HCT116 (cell line): ENCODE results near the gene PRXL2A. TPM values are rescaled to one million over a fixed set of nuclear protein-coding genes. Genes with fewer than 3 reads are reported as not detected.

Experiments
- ATAC-seq: fragments of 200-7000 bp; cut with Tn5 transposase; 2 replicates; pipeline ENCODE4 v1.9.1; 2020; ENCODE audit warnings: mild to moderate bottlenecking, moderate library complexity
- BruUV-seq: library from RNA; stranded (reverse); fragments of 400-500 nt; replicated peaks from 2 replicates; lab custom pipeline; 2021; lab: Mats Ljungman, UMichigan
- CTCF ChIA-PET: fragments of 300-600 bp; sonication (Branson Sonifier 250); formaldehyde crosslinking; loops from one replicate; lab custom pipeline; 2021; ENCODE audit warnings: antibody characterized with exemption; lab: Charles Lee
- POLR2A ChIA-PET: fragments of 300-600, 350-600 bp; sonication (Branson Sonifier 250); formaldehyde crosslinking; loops from one replicate; lab custom pipeline; 2021; ENCODE audit warnings: antibody characterized with exemption; lab: Charles Lee
- RAD21 ChIA-PET, 2 experiments: fragments of 300-600 bp; sonication (Branson Sonifier 250); formaldehyde crosslinking; loops; one replicate each; lab custom pipeline; 2023; ENCODE audit warnings: low total read pairs in 2 of 2; ENCODE audit not compliant: uncharacterized antibody in 2 of 2, unreplicated experiment in 2 of 2, low non-redundant PET in 1 of 2; lab: Charles Lee
- DNase-seq: peaks from one replicate; pipeline ENCODE4 v3.0.0-alpha.2; 2010; ENCODE audit warnings: low read depth, low spot score
- H2AFZ ChIP-seq: fragments of 200-600 bp; shearing (Covaris generic), sonication (generic); 2 replicates; pipeline ENCODE4 v1.6.1; 2017; ENCODE audit warnings: low read depth, mixed run types, mixed read lengths, antibody characterized with exemption, low read length; ENCODE audit not compliant: poor library complexity, severe bottlenecking
- H3K27ac ChIP-seq: 2 replicates; pipeline ENCODE4 v1.5.1; 2012; ENCODE audit warnings: low read depth, low read length
- H3K27me3 ChIP-seq: fragments of 200-600 bp; sonication (generic); 2 replicates; pipeline ENCODE4 v1.6.1; 2016; ENCODE audit warnings: mixed run types, low read length, mixed read lengths; ENCODE audit not compliant: insufficient read depth
- H3K36me3 ChIP-seq, 2 experiments: fragments of 200-500 bp in 1 of 2; fragments of 200-600 bp in 1 of 2; sonication (Bioruptor generic) in 1 of 2; sonication (generic) in 1 of 2; 2 replicates each; pipeline versions ENCODE4 v1.5.1 to v1.6.1; 2014 to 2016; ENCODE audit warnings: low read length in 2 of 2, inconsistent platforms in 1 of 2, mixed read lengths in 1 of 2, mixed run types in 1 of 2; ENCODE audit not compliant: insufficient read depth in 2 of 2, control insufficient read depth in 1 of 2
- H3K4me1 ChIP-seq, 2 experiments: fragments of 200-600 bp in 1 of 2; sonication (generic) in 1 of 2; 2 replicates each; pipeline versions ENCODE4 v1.5.1 to v1.6.1; 2012 to 2017; ENCODE audit warnings: low read length in 2 of 2, inconsistent platforms in 1 of 2, mild to moderate bottlenecking in 1 of 2, mixed read lengths in 1 of 2, mixed run types in 1 of 2, moderate library complexity in 1 of 2; ENCODE audit not compliant: insufficient read depth in 2 of 2, control insufficient read depth in 1 of 2
- H3K4me2 ChIP-seq: fragments of 200-600 bp; sonication (generic); 2 replicates; pipeline ENCODE4 v1.6.1; 2017; ENCODE audit warnings: mixed run types, low read length, mixed read lengths
- H3K4me3 ChIP-seq, 2 experiments: fragments of 200-600 bp in 1 of 2; sonication (generic) in 1 of 2; replicated peaks in 1 of 2; 2 replicates each; pipeline ENCODE4 v1.5.1; 2011 to 2016; ENCODE audit warnings: low read length in 2 of 2, control low read depth in 1 of 2, low read depth in 1 of 2, mild to moderate bottlenecking in 1 of 2, mixed read lengths in 1 of 2, mixed run types in 1 of 2
- H3K79me2 ChIP-seq: fragments of 200-600 bp; sonication (generic); 2 replicates; pipeline ENCODE4 v1.6.1; 2017; ENCODE audit warnings: mild to moderate bottlenecking, mixed run types, low read length, moderate library complexity, mixed read lengths; ENCODE audit not compliant: insufficient read depth
- H3K9ac ChIP-seq: fragments of 200-600 bp; sonication (generic); 2 replicates; pipeline ENCODE4 v1.6.1; 2016; ENCODE audit warnings: low read length, mixed read lengths
- H3K9me2 ChIP-seq: fragments of 200-600 bp; sonication (generic), shearing (Covaris generic); 2 replicates; pipeline ENCODE4 v1.6.1; 2017; ENCODE audit warnings: mixed run types, mild to moderate bottlenecking, moderate library complexity; ENCODE audit not compliant: insufficient read depth
- H3K9me3 ChIP-seq, 2 experiments: fragments of 200-500 bp in 1 of 2; fragments of 200-600 bp in 1 of 2; sonication (Bioruptor generic) in 1 of 2; sonication (generic) in 1 of 2; 2 replicates each; pipeline ENCODE4 v1.6.1; 2014 to 2017; ENCODE audit warnings: low read length in 2 of 2, mixed read lengths in 2 of 2, inconsistent platforms in 1 of 2, low read depth in 1 of 2, mild to moderate bottlenecking in 1 of 2, mixed run types in 1 of 2, moderate library complexity in 1 of 2; ENCODE audit not compliant: control insufficient read depth in 1 of 2, insufficient read depth in 1 of 2
- H4K20me1 ChIP-seq: fragments of 200-600 bp; sonication (generic), shearing (Covaris generic); 2 replicates; pipeline ENCODE4 v1.6.1; 2017; ENCODE audit warnings: mixed run types, mild to moderate bottlenecking, moderate library complexity; ENCODE audit not compliant: insufficient read depth
- ATF3 ChIP-seq: IDR thresholded peaks from 2 replicates; pipeline ENCODE4 v1.6.1; 2012
- CEBPB ChIP-seq: IDR thresholded peaks from 2 replicates; pipeline ENCODE4 v1.6.1; 2012; ENCODE audit warnings: low read depth
- SRF ChIP-seq: IDR thresholded peaks from 2 replicates; pipeline ENCODE4 v1.6.1; 2012; ENCODE audit warnings: low read depth
- TCF7L2 ChIP-seq: IDR thresholded peaks from 2 replicates; pipeline ENCODE4 v1.7.0; 2011; ENCODE audit warnings: borderline replicate concordance, inconsistent platforms; ENCODE audit not compliant: insufficient read depth, insufficient read length; ENCODE audit errors: extremely low read depth
- intact Hi-C: fragments of 100-400 bp; cut with micrococcal nuclease; formaldehyde crosslinking; loops from 2 replicates; pipeline ENCODE4 v1.10.0; 2022
- total RNA-seq: library from RNA; stranded (reverse); gene quantifications from one replicate; pipeline ENCODE4 v1.2.1, GENCODE V29; 2021; ENCODE audit not compliant: unreplicated experiment
- TF ChIP-seq, protein P1 (sequence below): IDR thresholded peaks from 2 replicates; pipeline ENCODE4 v1.6.1; 2012; ENCODE audit warnings: low read depth

Gene PRXL2A
- total RNA-seq, 1 experiment from 2014 or later, result 4.9 TPM

DNA sequence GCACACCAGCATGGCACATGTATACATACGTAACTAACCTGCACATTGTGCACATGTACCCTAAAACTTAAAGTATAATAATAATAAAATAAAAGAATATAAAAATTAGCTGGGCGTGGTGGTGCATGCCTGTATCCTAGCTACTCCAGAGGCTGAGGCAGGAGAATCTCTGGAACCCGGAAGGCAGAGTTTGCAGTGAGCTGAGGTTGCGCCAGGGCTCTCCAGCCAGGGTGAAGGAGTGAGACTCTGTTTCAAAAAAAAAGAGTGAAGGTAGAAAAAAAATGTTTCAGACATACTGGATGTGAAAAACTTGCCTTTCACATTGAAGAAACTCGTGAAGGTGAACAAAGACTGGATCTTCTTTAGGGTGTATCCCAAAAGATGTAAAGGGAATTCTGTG, 72.5 kb downstream of the PRXL2A start:
- CTCF ChIA-PET, result no interaction called here
- no peak overlapping the region for H3K27ac ChIP-seq
- POLR2A ChIA-PET, result interaction anchor here (1.5 kb wide), 1 partner anchor 18 kb away, joined by 4 read pairs; no protein-coding TSS in a partner anchor
- no peak for ATAC-seq
- no peaks in the 10 kb centered on the region for H3K27me3 ChIP-seq
- H3K4me2 ChIP-seq, result no peak overlapping the region
- H4K20me1 ChIP-seq, result 0 out of 2 replicates have a peak, but pooled peaks cover 3% of the 10 kb centered on the region
- no peak overlapping the region for H3K9ac ChIP-seq
- H2AFZ ChIP-seq, result no peak overlapping the region
- TF ChIP-seq, protein P1, sequence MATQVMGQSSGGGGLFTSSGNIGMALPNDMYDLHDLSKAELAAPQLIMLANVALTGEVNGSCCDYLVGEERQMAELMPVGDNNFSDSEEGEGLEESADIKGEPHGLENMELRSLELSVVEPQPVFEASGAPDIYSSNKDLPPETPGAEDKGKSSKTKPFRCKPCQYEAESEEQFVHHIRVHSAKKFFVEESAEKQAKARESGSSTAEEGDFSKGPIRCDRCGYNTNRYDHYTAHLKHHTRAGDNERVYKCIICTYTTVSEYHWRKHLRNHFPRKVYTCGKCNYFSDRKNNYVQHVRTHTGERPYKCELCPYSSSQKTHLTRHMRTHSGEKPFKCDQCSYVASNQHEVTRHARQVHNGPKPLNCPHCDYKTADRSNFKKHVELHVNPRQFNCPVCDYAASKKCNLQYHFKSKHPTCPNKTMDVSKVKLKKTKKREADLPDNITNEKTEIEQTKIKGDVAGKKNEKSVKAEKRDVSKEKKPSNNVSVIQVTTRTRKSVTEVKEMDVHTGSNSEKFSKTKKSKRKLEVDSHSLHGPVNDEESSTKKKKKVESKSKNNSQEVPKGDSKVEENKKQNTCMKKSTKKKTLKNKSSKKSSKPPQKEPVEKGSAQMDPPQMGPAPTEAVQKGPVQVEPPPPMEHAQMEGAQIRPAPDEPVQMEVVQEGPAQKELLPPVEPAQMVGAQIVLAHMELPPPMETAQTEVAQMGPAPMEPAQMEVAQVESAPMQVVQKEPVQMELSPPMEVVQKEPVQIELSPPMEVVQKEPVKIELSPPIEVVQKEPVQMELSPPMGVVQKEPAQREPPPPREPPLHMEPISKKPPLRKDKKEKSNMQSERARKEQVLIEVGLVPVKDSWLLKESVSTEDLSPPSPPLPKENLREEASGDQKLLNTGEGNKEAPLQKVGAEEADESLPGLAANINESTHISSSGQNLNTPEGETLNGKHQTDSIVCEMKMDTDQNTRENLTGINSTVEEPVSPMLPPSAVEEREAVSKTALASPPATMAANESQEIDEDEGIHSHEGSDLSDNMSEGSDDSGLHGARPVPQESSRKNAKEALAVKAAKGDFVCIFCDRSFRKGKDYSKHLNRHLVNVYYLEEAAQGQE, result no peak
- TF ChIP-seq SRF (no peak), ATF3 (no peak), TCF7L2 (no peak), CEBPB (no peak)
- TF ChIP-seq, all 23 proteins: peak for 0
- DNase-seq, result no peak
- H3K79me2 ChIP-seq, result peaks cover 77% of the 10 kb centered on the region
- H3K9me3 ChIP-seq, result peaks cover 0 to 6% of the 10 kb centered on the region in 2 experiments; a peak in 1 of 4 replicates
- H3K4me3 ChIP-seq, result no peak overlapping the region
- H3K36me3 ChIP-seq, result peaks cover 0 to 16% of the 10 kb centered on the region in 2 experiments; a peak in 1 of 4 replicates
- no peaks in the 10 kb centered on the region for H3K9me2 ChIP-seq
- no TSS peak for BruUV-seq
- intact Hi-C loops, result no loop called here
- RAD21 ChIA-PET, result no interaction called here
- H3K4me1 ChIP-seq, result peaks cover 36 to 73% of the 10 kb centered on the region in 2 experiments
